Measurements from ENCODE around the gene CAT. TPM values are rescaled to one million over a fixed set of nuclear protein-coding genes. Genes with fewer than 3 reads are reported as not detected.

The CAT gene
- total RNA-seq = 78.6 and 96.7 TPM in 2 replicates

GRCh38 chr11:34438529-34439507 lies at the start of gene CAT:
Gene CAT (plus strand): TSS chr11:34438934. CDS start chr11:34439014, 80 bp downstream.

GRCh38 chr11:34513682-34514449 lies 75.1 kb downstream of the CAT start, which contains the start of gene ELF5:
Gene ELF5 (minus strand): TSS chr11:34513794. CDS start chr11:34505749, 8,045 bp downstream.

Small RNA genes within 50 kb of the gene (small RNA-seq; reads per million reads assigned to genes)
- gene AL035079.1 = not detected

Other genes starting within 250 kb of the CAT start
- 9.0 and 9.1 TPM in 2 replicates for gene ABTB2, start 80.9 kb upstream of the CAT start, total RNA-seq
- not detected in 2 replicates for gene ELF5, start 74.9 kb downstream of the CAT start, total RNA-seq
- gene EHF, start 182.2 kb downstream of the CAT start, total RNA-seq = under 0.01 TPM in 1 of 2 replicates, not detected in the other